H1 (cell line): ENCODE measurements around the gene ATP11C. TPM values are rescaled to one million over a fixed set of nuclear protein-coding genes. Genes with fewer than 3 reads are reported as not detected.

Source experiments
- CTCF ChIA-PET: fragments of 300-600 bp; sonication (Branson Sonifier 250); formaldehyde crosslinking; loops from one replicate; lab custom pipeline; 2021; ENCODE audit not compliant: partially characterized antibody; lab: Charles Lee
- POLR2A ChIA-PET: fragments of 300-600 bp; sonication (Branson Sonifier 250); formaldehyde crosslinking; loops from one replicate; lab custom pipeline; 2021; ENCODE audit warnings: inconsistent platforms; ENCODE audit not compliant: partially characterized antibody; lab: Charles Lee
- DNase-seq, 2 experiments: peaks; one replicate each; pipeline versions ENCODE4 v3.0.0 to v3.0.0-alpha.2; 2010 to 2022; ENCODE audit warnings: low spot score in 2 of 2, low read depth in 1 of 2, mixed read lengths in 1 of 2
- FAIRE-seq: peaks from 2 replicates; lab custom pipeline; 2011; peaks lifted over from hg19 to GRCh38; lab: Jason Lieb, UNC
- H2AFZ ChIP-seq: 2 replicates; pipeline ENCODE4 v1.8.1; 2012; ENCODE audit warnings: low read length, inconsistent platforms
- H2AK5ac ChIP-seq: 2 replicates; pipeline ENCODE4 v1.6.1; 2013; ENCODE audit warnings: low read depth, low read length
- H2BK120ac ChIP-seq: replicated peaks from 2 replicates; pipeline ENCODE3; 2013; ENCODE audit warnings: low read depth, low read length, inconsistent platforms
- H2BK12ac ChIP-seq: 2 replicates; pipeline ENCODE4 v1.6.1; 2013; ENCODE audit warnings: low read depth, low read length
- H2BK15ac ChIP-seq: 2 replicates; pipeline ENCODE4 v1.6.1; 2013; ENCODE audit warnings: low read length
- H2BK20ac ChIP-seq: 2 replicates; pipeline ENCODE4 v1.6.1; 2013; ENCODE audit warnings: low read length
- H2BK5ac ChIP-seq: 2 replicates; pipeline ENCODE4 v1.6.1; 2013; ENCODE audit warnings: low read depth, low read length
- H3K14ac ChIP-seq: 2 replicates; pipeline ENCODE4 v1.6.1; 2013; ENCODE audit warnings: inconsistent platforms; ENCODE audit not compliant: insufficient read length
- H3K18ac ChIP-seq: 2 replicates; pipeline ENCODE4 v1.6.1; 2013; ENCODE audit warnings: low read length; ENCODE audit errors: extremely low read depth
- H3K23ac ChIP-seq: 2 replicates; pipeline ENCODE4 v1.6.1; 2013; ENCODE audit warnings: inconsistent platforms; ENCODE audit not compliant: insufficient read length
- H3K23me2 ChIP-seq: 2 replicates; pipeline ENCODE4 v1.6.1; 2013; ENCODE audit warnings: low read depth, low read length
- H3K27ac ChIP-seq: 2 replicates; pipeline ENCODE4 v1.6.1; 2011; ENCODE audit warnings: low read depth, low read length, inconsistent platforms
- H3K27me3 ChIP-seq, 4 experiments: replicated peaks in 1 of 4; 1 replicate in 1 of 4; 2 replicates in 3 of 4; pipeline versions ENCODE4 v1.6.1 to v1.8.1; 2011 to 2013; ENCODE audit warnings: low read length in 3 of 4, mild to moderate bottlenecking in 3 of 4, inconsistent platforms in 2 of 4, mixed read lengths in 2 of 4, moderate library complexity in 1 of 4; ENCODE audit not compliant: control insufficient read depth in 3 of 4, insufficient read depth in 3 of 4; ENCODE audit errors: extremely low read depth in 1 of 4
- H3K36me3 ChIP-seq, 4 experiments: 2 replicates each; pipeline versions ENCODE4 v1.6.1 to v1.8.1; 2011 to 2013; ENCODE audit warnings: mild to moderate bottlenecking in 4 of 4, low read length in 3 of 4, moderate library complexity in 2 of 4, control low read depth in 1 of 4, inconsistent platforms in 1 of 4; ENCODE audit not compliant: insufficient read depth in 4 of 4, control insufficient read depth in 2 of 4
- H3K4ac ChIP-seq: replicated peaks from 2 replicates; pipeline ENCODE3; 2013; ENCODE audit warnings: low read length, low read depth, mixed read lengths, inconsistent platforms; ENCODE audit not compliant: insufficient read length
- H3K4me1 ChIP-seq, 4 experiments: replicated peaks in 1 of 4; 1 replicate in 1 of 4; 2 replicates in 3 of 4; pipeline versions ENCODE4 v1.6.1 to v1.8.1; 2011 to 2013; ENCODE audit warnings: low read length in 3 of 4, inconsistent platforms in 2 of 4, mixed read lengths in 1 of 4; ENCODE audit not compliant: insufficient read depth in 4 of 4, control insufficient read depth in 3 of 4
- H3K4me2 ChIP-seq, 2 experiments: 2 replicates each; pipeline versions ENCODE4 v1.6.1 to v1.8.1; 2011 to 2013; ENCODE audit warnings: low read depth in 2 of 2, low read length in 2 of 2, control low read depth in 1 of 2, inconsistent platforms in 1 of 2, mild to moderate bottlenecking in 1 of 2; ENCODE audit not compliant: insufficient read depth in 1 of 2
- H3K4me3 ChIP-seq, 4 experiments: fragments of 200-600, 300-600 bp in 1 of 4; sonication (generic), shearing (Covaris generic), sonication (Bioruptor Twin) in 1 of 4; 2 replicates each; pipeline versions ENCODE4 v1.5.1 to v1.8.1; 2011 to 2016; ENCODE audit warnings: low read length in 4 of 4, low read depth in 3 of 4, control low read depth in 2 of 4, inconsistent platforms in 2 of 4, mild to moderate bottlenecking in 2 of 4, mixed read lengths in 1 of 4, moderate library complexity in 1 of 4; ENCODE audit not compliant: insufficient read depth in 2 of 4; ENCODE audit errors: extremely low read depth in 1 of 4
- H3K56ac ChIP-seq: replicated peaks from 2 replicates; pipeline ENCODE3; 2013; ENCODE audit warnings: low read depth, mild to moderate bottlenecking, mixed read lengths, low read length, inconsistent platforms; ENCODE audit not compliant: insufficient read length
- H3K79me1 ChIP-seq: 2 replicates; pipeline ENCODE4 v1.6.1; 2013; ENCODE audit warnings: low read depth, low read length, control low read depth
- H3K79me2 ChIP-seq, 2 experiments: 2 replicates each; pipeline versions ENCODE4 v1.6.1 to v1.8.1; 2012 to 2013; ENCODE audit warnings: low read length in 2 of 2, mild to moderate bottlenecking in 2 of 2, inconsistent platforms in 1 of 2; ENCODE audit not compliant: insufficient read depth in 2 of 2, control insufficient read depth in 1 of 2
- H3K9ac ChIP-seq, 4 experiments: replicated peaks in 1 of 4; 1 replicate in 1 of 4; 2 replicates in 3 of 4; pipeline versions ENCODE4 v1.6.1 to v1.8.1; 2011 to 2013; ENCODE audit warnings: low read depth in 3 of 4, low read length in 3 of 4, control low read depth in 2 of 4, mild to moderate bottlenecking in 2 of 4, moderate library complexity in 2 of 4, inconsistent platforms in 1 of 4; ENCODE audit errors: extremely low read depth in 1 of 4
- H3K9me3 ChIP-seq, 2 experiments: 2 replicates each; pipeline versions ENCODE4 v1.6.1 to v1.8.1; 2012 to 2013; ENCODE audit warnings: mild to moderate bottlenecking in 2 of 2, moderate library complexity in 2 of 2, control low read depth in 1 of 2, inconsistent platforms in 1 of 2, low read depth in 1 of 2, low read length in 1 of 2, mixed read lengths in 1 of 2; ENCODE audit not compliant: insufficient read depth in 2 of 2
- H4K20me1 ChIP-seq, 2 experiments: replicated peaks in 1 of 2; 2 replicates each; pipeline versions ENCODE3 to v1.8.1; 2011 to 2013; ENCODE audit warnings: inconsistent platforms in 2 of 2, low read length in 2 of 2, mild to moderate bottlenecking in 1 of 2; ENCODE audit not compliant: insufficient read depth in 2 of 2, control insufficient read depth in 1 of 2
- H4K5ac ChIP-seq: 2 replicates; pipeline ENCODE4 v1.6.1; 2013; ENCODE audit warnings: low read length, low read depth, mixed read lengths, inconsistent platforms; ENCODE audit not compliant: insufficient read length
- H4K8ac ChIP-seq: 2 replicates; pipeline ENCODE4 v1.8.0; 2013; ENCODE audit warnings: mild to moderate bottlenecking, moderate library complexity, low read length, inconsistent platforms; ENCODE audit not compliant: insufficient read depth; ENCODE audit errors: extremely low read depth
- H4K91ac ChIP-seq: replicated peaks from 2 replicates; pipeline ENCODE3; 2013; ENCODE audit warnings: low read length, mixed read lengths, inconsistent platforms; ENCODE audit not compliant: insufficient read length
- ASH2L ChIP-seq: fragments of 200-600, 300-600 bp; sonication (generic); IDR thresholded peaks from one replicate; pipeline ENCODE4 v1.7.1; 2017; ENCODE audit warnings: low read length
- EP300 ChIP-seq, 2 experiments: IDR thresholded peaks; 1 replicate in 1 of 2; 2 replicates in 1 of 2; pipeline ENCODE4 v1.6.1; 2011 to 2012; ENCODE audit warnings: low read depth in 2 of 2, low read length in 2 of 2, mild to moderate bottlenecking in 2 of 2, borderline replicate concordance in 1 of 2, inconsistent platforms in 1 of 2, moderate library complexity in 1 of 2
- FOSL1 ChIP-seq: IDR thresholded peaks from 2 replicates; pipeline ENCODE4 v1.6.1; 2011; ENCODE audit warnings: mild to moderate bottlenecking, low read depth, low read length, moderate library complexity; ENCODE audit not compliant: insufficient read depth
- KDM4A ChIP-seq: IDR thresholded peaks from one replicate; pipeline ENCODE4 v1.7.1; 2012; ENCODE audit warnings: low read depth, mild to moderate bottlenecking, moderate library complexity, low read length, inconsistent platforms; ENCODE audit not compliant: severe bottlenecking
- NANOG ChIP-seq: IDR thresholded peaks from 2 replicates; pipeline ENCODE4 v1.6.1; 2011; ENCODE audit warnings: low read length, low read depth, mild to moderate bottlenecking, inconsistent platforms; ENCODE audit not compliant: insufficient read depth, poor library complexity, severe bottlenecking
- POLR2A ChIP-seq, 2 experiments: IDR thresholded peaks; 1 replicate in 1 of 2; 2 replicates in 1 of 2; pipeline ENCODE4 v1.6.1; 2011; ENCODE audit warnings: low read depth in 2 of 2, low read length in 2 of 2, mild to moderate bottlenecking in 2 of 2; ENCODE audit errors: control extremely low read depth in 1 of 2
- POLR2AphosphoS5 ChIP-seq: IDR thresholded peaks from 2 replicates; pipeline ENCODE4 v1.6.1; 2011; ENCODE audit warnings: low read depth, low read length
- RFX5 ChIP-seq: IDR thresholded peaks from 2 replicates; pipeline ENCODE4 v1.6.1; 2011; ENCODE audit warnings: low read depth, low read length, improper control_type of control experiment, borderline replicate concordance
- RNF2 ChIP-seq: fragments of 200-900, 300-1000 bp; sonication (generic); IDR thresholded peaks from 2 replicates; pipeline ENCODE4 v1.7.1; 2016; ENCODE audit warnings: borderline replicate concordance, low read depth, mild to moderate bottlenecking, antibody characterized with exemption, low read length; ENCODE audit not compliant: poor library complexity, severe bottlenecking; ENCODE audit errors: missing control alignments
- SP2 ChIP-seq: IDR thresholded peaks from 2 replicates; pipeline ENCODE4 v1.6.1; 2012; ENCODE audit warnings: mild to moderate bottlenecking, low read length, inconsistent platforms
- SUZ12 ChIP-seq: fragments of 200-600 bp; sonication (generic); IDR thresholded peaks from 2 replicates; pipeline ENCODE4 v1.6.1; 2012; ENCODE audit warnings: mild to moderate bottlenecking, inconsistent platforms, low read length, moderate library complexity, mixed read lengths
- TAF1 ChIP-seq: IDR thresholded peaks from 2 replicates; pipeline ENCODE4 v1.6.1; 2011; ENCODE audit warnings: mild to moderate bottlenecking, low read depth, low read length
- TBP ChIP-seq: IDR thresholded peaks from 2 replicates; pipeline ENCODE4 v1.6.1; 2011; ENCODE audit warnings: low read depth, low read length, improper control_type of control experiment
- WGBS, 2 experiments: shearing (Covaris generic) in 1 of 2; methylation state at CpG; one replicate each; pipeline versions ENCODE4 v1.1.6 to v1.1.7; 2013 to 2015; ENCODE audit warnings: low lambda C conversion rate in 2 of 2, mixed read lengths in 2 of 2, inconsistent platforms in 1 of 2, low coverage in 1 of 2, missing lambda C conversion rate in 1 of 2; ENCODE audit not compliant: insufficient replicate concordance in 2 of 2, insufficient coverage in 1 of 2, insufficient read length in 1 of 2; ENCODE audit errors: extremely low coverage in 1 of 2, missing lambda C conversion rate in 1 of 2; 5-methylcytosine and 5-hydroxymethylcytosine counted together
- polyA plus RNA-seq, 7 experiments: library from polyadenylated mRNA; depleted of rRNA in 3 of 7; stranded (reverse) in 5 of 7; unstranded in 2 of 7; fragments of >200 nt in 5 of 7; fragments of 200-250 nt in 2 of 7; gene quantifications; 1 replicate in 5 of 7; 2 replicates in 1 of 7; 4 replicates in 1 of 7; pipeline versions ENCODE4 v1.2.1 to v1.2.3, GENCODE V29; 2011 to 2013; ENCODE audit warnings: missing spikeins in 2 of 7, mixed read lengths in 2 of 7
- total RNA-seq: library from RNA; stranded (reverse); fragmentation: NEBNext Ultra II Directional; extraction: Animal tissue kit (Norgen Biotek cat#: 25700); gene quantifications from 2 replicates; pipeline ENCODE4 v1.2.1, GENCODE V29; 2021
- TF ChIP-seq, protein P1 (sequence below): IDR thresholded peaks from 2 replicates; pipeline ENCODE4 v1.6.1; 2012; ENCODE audit warnings: inconsistent platforms

The ATP11C gene
- total and polyA plus RNA-seq, 2 of the 8 experiments (the other 6 are each of a cell fraction or from before 2014, with no cell fraction given): 14.7 to 52.1 TPM

GRCh38 chrX:139766545-139766983, 166.3 kb downstream of the ATP11C start:
- H4K5ac ChIP-seq: no peak overlapping the region
- no peak overlapping the region for H4K91ac ChIP-seq
- DNase-seq (no peak), FAIRE-seq (no peak)
- CTCF ChIA-PET: no interaction called here
- no peaks in the 10 kb centered on the region for H3K79me2 ChIP-seq
- no peak overlapping the region for H3K56ac ChIP-seq
- H3K4ac ChIP-seq: no peak overlapping the region
- H3K36me3 ChIP-seq: peaks cover 0 to 16% (median 1%) of the 10 kb centered on the region in 4 experiments; a peak in 3 of 8 replicates
- H4K20me1 ChIP-seq: no peaks in the 10 kb centered on the region
- H2AK5ac ChIP-seq: no peak overlapping the region
- H2BK20ac ChIP-seq: no peak overlapping the region
- no peaks in the 10 kb centered on the region for H3K23me2 ChIP-seq
- no peak overlapping the region for H3K27ac ChIP-seq
- H3K9ac ChIP-seq: no peak overlapping the region
- no peaks in the 10 kb centered on the region for H3K4me1 ChIP-seq
- no peak overlapping the region for H2BK5ac ChIP-seq
- POLR2A ChIA-PET: no interaction called here
- no peak overlapping the region for H2BK120ac ChIP-seq
- H2BK15ac ChIP-seq: no peak overlapping the region
- H4K8ac ChIP-seq: no peak overlapping the region
- H2BK12ac ChIP-seq: no peak overlapping the region
- no peaks in the 10 kb centered on the region for H3K27me3 ChIP-seq
- 98% methylated on average over 5 of the region's 5 CpGs; no CpG with 5 or more reads in 1 of the 2 experiments for WGBS, 2 experiments
- no peak overlapping the region for H3K4me3 ChIP-seq
- no peak overlapping the region for H3K18ac ChIP-seq
- no peaks in the 10 kb centered on the region for H3K79me1 ChIP-seq
- no peak overlapping the region for H3K14ac ChIP-seq
- no peak overlapping the region for H3K23ac ChIP-seq
- H2AFZ ChIP-seq: no peak overlapping the region
- no peaks in the 10 kb centered on the region for H3K9me3 ChIP-seq
- no peak overlapping the region for H3K4me2 ChIP-seq
- no peak for TF ChIP-seq KDM4A
- TF ChIP-seq RNF2: no peak
- no peak for TF ChIP-seq ASH2L
- no peak for TF ChIP-seq SUZ12
- TF ChIP-seq POLR2A (IDR thresholded peaks at IDR 0.05; ENCODE audit: control extremely low read depth in 1 of 2, low read depth in 2 of 2, low read length in 2 of 2): no peak
- no peak for TF ChIP-seq TBP
- TF ChIP-seq TAF1: no peak
- TF ChIP-seq, protein P1, sequence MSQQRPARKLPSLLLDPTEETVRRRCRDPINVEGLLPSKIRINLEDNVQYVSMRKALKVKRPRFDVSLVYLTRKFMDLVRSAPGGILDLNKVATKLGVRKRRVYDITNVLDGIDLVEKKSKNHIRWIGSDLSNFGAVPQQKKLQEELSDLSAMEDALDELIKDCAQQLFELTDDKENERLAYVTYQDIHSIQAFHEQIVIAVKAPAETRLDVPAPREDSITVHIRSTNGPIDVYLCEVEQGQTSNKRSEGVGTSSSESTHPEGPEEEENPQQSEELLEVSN: no peak
- no peak for TF ChIP-seq RFX5
- no peak for TF ChIP-seq NANOG
- no peak for TF ChIP-seq FOSL1
- TF ChIP-seq POLR2AphosphoS5: no peak
- no peak for TF ChIP-seq SP2
- no peak for TF ChIP-seq EP300 (IDR thresholded peaks at IDR 0.05; ENCODE audit: borderline replicate concordance in 1 of 2, low read depth in 2 of 2, low read length in 2 of 2)
